DOHH2 (cell line): ENCODE results near the gene KLHL14.

Experiments
- CTCF ChIP-seq: fragments of 200-600 bp; sonication (generic); IDR thresholded peaks from one replicate; pipeline ENCODE4 v1.5.1; 2014; ENCODE audit warnings: antibody characterized with exemption, mild to moderate bottlenecking, low read depth, low read length; ENCODE audit not compliant: poor library complexity, severe bottlenecking
- EZH2phosphoT487 ChIP-seq: fragments of 200-600 bp; sonication (generic); IDR thresholded peaks from 2 replicates; pipeline ENCODE4 v1.6.1; 2017; ENCODE audit warnings: borderline replicate concordance, mild to moderate bottlenecking, antibody characterized with exemption, low read length, moderate library complexity, mixed read lengths

GRCh38 chr18:32717126-32717525 lies 55.7 kb downstream of the KLHL14 start:
- TF ChIP-seq CTCF (no peak), EZH2phosphoT487 (no peak)
